Mesendoderm (in vitro differentiated cells): ENCODE measurements around the gene EIF3I. TPM values are rescaled to one million over a fixed set of nuclear protein-coding genes. Genes with fewer than 3 reads are reported as not detected.
A peak's percentile ranks its signal among the peaks of the same experiment; 100 is the strongest.

Experiments used
- DNase-seq: peaks from one replicate; pipeline ENCODE4 v3.0.0; 2013
- H2AK5ac ChIP-seq: 2 replicates; pipeline ENCODE4 v1.6.1; 2013; ENCODE audit warnings: low read length, inconsistent platforms
- H2BK120ac ChIP-seq: 2 replicates; pipeline ENCODE4 v1.6.1; 2013; ENCODE audit warnings: low read depth, mild to moderate bottlenecking, low read length, moderate library complexity, mixed read lengths
- H2BK15ac ChIP-seq: replicated peaks from 2 replicates; pipeline ENCODE4 v1.6.1; 2013; ENCODE audit warnings: low read depth, mild to moderate bottlenecking, moderate library complexity
- H2BK5ac ChIP-seq: 2 replicates; pipeline ENCODE4 v1.6.1; 2013; ENCODE audit warnings: low read length, inconsistent platforms
- H3K18ac ChIP-seq: 2 replicates; pipeline ENCODE4 v1.6.1; 2013; ENCODE audit warnings: mild to moderate bottlenecking, low read length, mixed read lengths
- H3K23ac ChIP-seq: one replicate; pipeline ENCODE4 v1.6.1; 2013; ENCODE audit warnings: low read length
- H3K27ac ChIP-seq: 2 replicates; pipeline ENCODE4 v1.5.1; 2013; ENCODE audit warnings: low read depth, mild to moderate bottlenecking, inconsistent platforms, low read length, moderate library complexity
- H3K27me3 ChIP-seq: 2 replicates; pipeline ENCODE4 v1.6.1; 2013; ENCODE audit warnings: low read length, control low read depth, mild to moderate bottlenecking, inconsistent platforms; ENCODE audit not compliant: insufficient read depth, poor library complexity
- H3K36me3 ChIP-seq: 2 replicates; pipeline ENCODE4 v1.6.1; 2013; ENCODE audit warnings: low read length, inconsistent platforms; ENCODE audit not compliant: control insufficient read depth, insufficient read depth
- H3K4ac ChIP-seq: one replicate; pipeline ENCODE4 v1.6.1; 2013; ENCODE audit warnings: low read depth, mild to moderate bottlenecking, low read length, moderate library complexity
- H3K4me1 ChIP-seq: 2 replicates; pipeline ENCODE4 v1.6.1; 2013; ENCODE audit warnings: low read depth, low read length, inconsistent platforms; ENCODE audit not compliant: control insufficient read depth
- H3K4me2 ChIP-seq: 2 replicates; pipeline ENCODE4 v1.6.1; 2013; ENCODE audit warnings: low read length
- H3K4me3 ChIP-seq: 2 replicates; pipeline ENCODE4 v1.5.1; 2013; ENCODE audit warnings: mild to moderate bottlenecking, low read length
- H3K56ac ChIP-seq: one replicate; pipeline ENCODE4 v1.6.1; 2013; ENCODE audit warnings: low read length
- H3K79me1 ChIP-seq: 2 replicates; pipeline ENCODE4 v1.6.1; 2013; ENCODE audit warnings: low read length, inconsistent platforms
- H3K79me2 ChIP-seq: 2 replicates; pipeline ENCODE4 v1.6.1; 2013; ENCODE audit warnings: mild to moderate bottlenecking, low read length; ENCODE audit not compliant: control insufficient read depth, insufficient read depth
- H3K9ac ChIP-seq: 2 replicates; pipeline ENCODE4 v1.6.1; 2013; ENCODE audit warnings: low read length, inconsistent platforms
- H4K5ac ChIP-seq: one replicate; pipeline ENCODE4 v1.6.1; 2013; ENCODE audit warnings: low read length
- H4K8ac ChIP-seq: one replicate; pipeline ENCODE4 v1.6.1; 2013; ENCODE audit warnings: low read depth, mild to moderate bottlenecking, control low read depth, low read length, moderate library complexity
- WGBS: extraction: QIAGEN DNeasy Blood & Tissue Kit; methylation state at CpG from one replicate; pipeline ENCODE4 v1.1.7; 2013; ENCODE audit warnings: low lambda C conversion rate, missing lambda C conversion rate; ENCODE audit not compliant: insufficient coverage; ENCODE audit errors: extremely low coverage; 5-methylcytosine and 5-hydroxymethylcytosine counted together
- polyA plus RNA-seq, 2 experiments: library from polyadenylated mRNA; stranded (reverse); fragments of 200-250 nt; gene quantifications; one replicate each; pipeline ENCODE4 v1.2.3, GENCODE V29; 2013

Gene EIF3I
- polyA plus RNA-seq (2013, experiment 1 of 2): 199 TPM
- 201 TPM for polyA plus RNA-seq (2013, experiment 2 of 2)

GRCh38 chr1:32221980-32222755 lies at the start of gene EIF3I, which contains the start of gene TMEM234:
EIF3I (plus strand) TSS chr1:32222407; CDS start chr1:32222442, 35 bp downstream.
TMEM234 (minus strand) TSS chr1:32222353; CDS start chr1:32222322, 31 bp downstream.
- peak; percentile 98 for DNase-seq
- Histone ChIP-seq H2BK15ac (no peak within 1 kb of the TSS), H3K27me3 (no peaks in the 10 kb centered on the region), H2BK120ac (no peak within 1 kb of the TSS), H3K79me1 (peaks cover 17% of the 10 kb centered on the region), H3K27ac (peak within 1 kb of the TSS; percentile 64), H2BK5ac (peak within 1 kb of the TSS; percentile 64), H3K36me3 (peaks cover 7% of the 10 kb centered on the region), H3K4me2 (peak within 1 kb of the TSS; percentile 77), H3K23ac (peak within 1 kb of the TSS; percentile 17), H3K9ac (peak within 1 kb of the TSS; percentile 95), H4K8ac (no peak within 1 kb of the TSS), H3K79me2 (peaks cover 16% of the 10 kb centered on the region), H2AK5ac (peak within 1 kb of the TSS; percentile 25), H3K56ac (peak within 1 kb of the TSS; percentile 94), H3K4me3 (peak within 1 kb of the TSS; percentile 93), H3K18ac (peak within 1 kb of the TSS; percentile 33), H4K5ac (no peak within 1 kb of the TSS), H3K4me1 (peaks cover 5% of the 10 kb centered on the region), H3K4ac (peak within 1 kb of the TSS; percentile 49)
- WGBS: no CpG with 5 or more reads among the region's 46 CpGs

- Histone ChIP-seq H3K79me1 (no peaks in the 10 kb centered on the region), H3K36me3 (peaks cover 2% of the 10 kb centered on the region), H2BK5ac (no peak overlapping the region), H2AK5ac (no peak overlapping the region), H3K4me2 (no peak overlapping the region), H4K8ac (no peak overlapping the region), H3K4me1 (no peaks in the 10 kb centered on the region), H3K9ac (no peak overlapping the region), H3K18ac (no peak overlapping the region), H2BK15ac (no peak overlapping the region), H3K79me2 (no peaks in the 10 kb centered on the region), H3K56ac (no peak overlapping the region), H2BK120ac (no peak overlapping the region), H3K4ac (no peak overlapping the region), H3K23ac (no peak overlapping the region), H4K5ac (no peak overlapping the region), H3K4me3 (no peak overlapping the region), H3K27ac (no peak overlapping the region), H3K27me3 (no peaks in the 10 kb centered on the region)
- WGBS: no CpG with 5 or more reads among the region's 1 CpG
- no peak for DNase-seq
Observed at GRCh38 chr1:32172621-32173245, 49.5 kb upstream of the EIF3I start.

- no peak for DNase-seq
- peaks cover 9% of the 10 kb centered on the region for H3K4me1 ChIP-seq
- peak overlapping the region; percentile 83 for H3K4me2 ChIP-seq
- H3K27ac ChIP-seq: peak overlapping the region; percentile 31
- H2BK15ac ChIP-seq: no peak overlapping the region
- peaks cover 19% of the 10 kb centered on the region for H3K79me2 ChIP-seq
- H3K27me3 ChIP-seq: no peaks in the 10 kb centered on the region
- no peak overlapping the region for H2BK5ac ChIP-seq
- no CpG with 5 or more reads among the region's 7 CpGs for WGBS
- peak overlapping the region; percentile 21 for H4K5ac ChIP-seq
- no peak overlapping the region for H3K23ac ChIP-seq
- peaks cover 15% of the 10 kb centered on the region for H3K79me1 ChIP-seq
- peak overlapping the region; percentile 96 for H4K8ac ChIP-seq
- H3K56ac ChIP-seq: peak overlapping the region; percentile 96
- H3K36me3 ChIP-seq: no peaks in the 10 kb centered on the region
- H3K9ac ChIP-seq: peak overlapping the region; percentile 89
- no peak overlapping the region for H2AK5ac ChIP-seq
- H3K18ac ChIP-seq: no peak overlapping the region
- no peak overlapping the region for H2BK120ac ChIP-seq
- no peak overlapping the region for H3K4me3 ChIP-seq
- H3K4ac ChIP-seq: no peak overlapping the region
Observed at GRCh38 chr1:32178380-32179192, 43.6 kb upstream of the EIF3I start.

GRCh38 chr1:32179193-32179442 lies 43.1 kb upstream of the EIF3I start:
- peak overlapping the region; percentile 89 for H3K9ac ChIP-seq
- no peaks in the 10 kb centered on the region for H3K27me3 ChIP-seq
- peaks cover 9% of the 10 kb centered on the region for H3K4me1 ChIP-seq
- no peak for DNase-seq
- no peak overlapping the region for H3K4me3 ChIP-seq
- H2BK120ac ChIP-seq: no peak overlapping the region
- no peak overlapping the region for H4K5ac ChIP-seq
- H3K23ac ChIP-seq: no peak overlapping the region
- no peak overlapping the region for H2AK5ac ChIP-seq
- H3K4me2 ChIP-seq: peak overlapping the region; percentile 83
- peaks cover 21% of the 10 kb centered on the region for H3K79me2 ChIP-seq
- peak overlapping the region; percentile 54 for H2BK5ac ChIP-seq
- peaks cover 17% of the 10 kb centered on the region for H3K79me1 ChIP-seq
- WGBS: no CpG with 5 or more reads among the region's 7 CpGs
- H2BK15ac ChIP-seq: no peak overlapping the region
- no peak overlapping the region for H3K18ac ChIP-seq
- H3K4ac ChIP-seq: no peak overlapping the region
- peak overlapping the region; percentile 96 for H4K8ac ChIP-seq
- peaks cover 2% of the 10 kb centered on the region for H3K36me3 ChIP-seq
- peak overlapping the region; percentile 96 for H3K56ac ChIP-seq
- peak overlapping the region; percentile 52 for H3K27ac ChIP-seq

- Histone ChIP-seq H4K8ac (peak within 1 kb of the TSS; percentile 96), H3K79me1 (peaks cover 20% of the 10 kb centered on the region), H4K5ac (peak within 1 kb of the TSS; percentile 21), H2BK120ac (no peak within 1 kb of the TSS), H3K56ac (peak within 1 kb of the TSS; percentile 97), H2BK5ac (peak within 1 kb of the TSS; percentile 76), H3K4me1 (peaks cover 9% of the 10 kb centered on the region), H3K27ac (peak within 1 kb of the TSS; percentile 94), H3K4me3 (peak within 1 kb of the TSS; percentile 89), H3K27me3 (no peaks in the 10 kb centered on the region), H3K23ac (peak within 1 kb of the TSS; percentile 89), H3K9ac (peak within 1 kb of the TSS; percentile 89), H3K18ac (peak within 1 kb of the TSS; percentile 77), H3K36me3 (peaks cover 6% of the 10 kb centered on the region), H2AK5ac (no peak within 1 kb of the TSS), H2BK15ac (no peak within 1 kb of the TSS), H3K4ac (peak within 1 kb of the TSS; percentile 83), H3K4me2 (peak within 1 kb of the TSS; percentile 91), H3K79me2 (peaks cover 25% of the 10 kb centered on the region)
- peak; percentile 97 for DNase-seq
- WGBS: no CpG with 5 or more reads among the region's 79 CpGs
Observed at GRCh38 chr1:32179443-32180185, 42.6 kb upstream of the EIF3I start, which contains the start of gene TXLNA. TXLNA (plus strand) TSS chr1:32179675; CDS start chr1:32180346, 671 bp downstream.
